DND-41 (cell line): ENCODE data around the gene MATK.

Experiments used
- EZH2 ChIP-seq: IDR thresholded peaks from 3 replicates; pipeline ENCODE4 v1.6.1; 2012; ENCODE audit warnings: borderline replicate concordance, low read depth, mild to moderate bottlenecking, moderate library complexity, low read length, inconsistent platforms; ENCODE audit not compliant: severe bottlenecking
- TF ChIP-seq, protein P1 (sequence below): IDR thresholded peaks from 2 replicates; pipeline ENCODE4 v1.5.1; 2012; ENCODE audit warnings: borderline replicate concordance, low read length, moderate library complexity, mild to moderate bottlenecking; ENCODE audit not compliant: poor library complexity, severe bottlenecking; ENCODE audit errors: extremely low read depth

DNA sequence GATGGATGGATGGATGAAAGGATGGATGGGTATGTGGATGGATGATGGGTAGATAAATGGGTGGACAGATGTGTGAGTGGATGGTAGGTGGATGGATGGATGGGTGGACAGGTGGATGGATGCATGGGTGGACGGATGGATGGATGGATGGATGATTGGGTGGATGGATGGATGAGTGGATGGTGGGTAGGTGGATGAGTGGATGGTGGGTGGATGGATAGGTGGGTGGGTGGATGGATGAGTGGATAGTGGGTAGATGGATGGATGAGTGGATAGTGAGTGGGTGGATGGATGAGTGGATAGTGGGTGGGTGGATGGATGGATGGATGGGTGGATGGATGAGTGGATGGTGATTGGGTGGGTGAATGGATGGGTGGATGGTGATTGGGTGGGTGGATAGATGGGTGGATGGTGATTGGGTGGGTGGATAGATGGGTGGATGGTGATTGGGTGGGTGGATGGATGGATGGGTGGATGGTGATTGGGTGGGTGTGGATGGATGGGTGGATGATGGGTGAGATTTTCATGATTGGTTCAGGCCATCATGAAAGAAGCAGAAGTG lies 9.6 kb downstream of the MATK start:
- TF ChIP-seq, protein P1, sequence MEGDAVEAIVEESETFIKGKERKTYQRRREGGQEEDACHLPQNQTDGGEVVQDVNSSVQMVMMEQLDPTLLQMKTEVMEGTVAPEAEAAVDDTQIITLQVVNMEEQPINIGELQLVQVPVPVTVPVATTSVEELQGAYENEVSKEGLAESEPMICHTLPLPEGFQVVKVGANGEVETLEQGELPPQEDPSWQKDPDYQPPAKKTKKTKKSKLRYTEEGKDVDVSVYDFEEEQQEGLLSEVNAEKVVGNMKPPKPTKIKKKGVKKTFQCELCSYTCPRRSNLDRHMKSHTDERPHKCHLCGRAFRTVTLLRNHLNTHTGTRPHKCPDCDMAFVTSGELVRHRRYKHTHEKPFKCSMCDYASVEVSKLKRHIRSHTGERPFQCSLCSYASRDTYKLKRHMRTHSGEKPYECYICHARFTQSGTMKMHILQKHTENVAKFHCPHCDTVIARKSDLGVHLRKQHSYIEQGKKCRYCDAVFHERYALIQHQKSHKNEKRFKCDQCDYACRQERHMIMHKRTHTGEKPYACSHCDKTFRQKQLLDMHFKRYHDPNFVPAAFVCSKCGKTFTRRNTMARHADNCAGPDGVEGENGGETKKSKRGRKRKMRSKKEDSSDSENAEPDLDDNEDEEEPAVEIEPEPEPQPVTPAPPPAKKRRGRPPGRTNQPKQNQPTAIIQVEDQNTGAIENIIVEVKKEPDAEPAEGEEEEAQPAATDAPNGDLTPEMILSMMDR, result no peak
- no peak for TF ChIP-seq EZH2
